Endometrial microvascular endothelial cells (primary cell): ENCODE results near the gene TNNT2. TPM values are rescaled to one million over a fixed set of nuclear protein-coding genes. Genes with fewer than 3 reads are reported as not detected.

Source experiments
- in situ Hi-C: cut with HindIII; loops from 2 replicates; pipeline ENCODE4 v1.10.0; 2017; ENCODE audit warnings: low sequenced_read_pairs, low pct_unique_long_range_greater_than_20kb; ENCODE audit errors: inconsistent ontology term
- total RNA-seq: library from RNA; depleted of rRNA; stranded (reverse); fragments of >200 nt; gene quantifications from one replicate; pipeline ENCODE4 v1.2.3, GENCODE V29; 2015; ENCODE audit errors: inconsistent ontology term

Gene TNNT2
- total RNA-seq, 1 donor from 2014 or later, result not detected

DNA sequence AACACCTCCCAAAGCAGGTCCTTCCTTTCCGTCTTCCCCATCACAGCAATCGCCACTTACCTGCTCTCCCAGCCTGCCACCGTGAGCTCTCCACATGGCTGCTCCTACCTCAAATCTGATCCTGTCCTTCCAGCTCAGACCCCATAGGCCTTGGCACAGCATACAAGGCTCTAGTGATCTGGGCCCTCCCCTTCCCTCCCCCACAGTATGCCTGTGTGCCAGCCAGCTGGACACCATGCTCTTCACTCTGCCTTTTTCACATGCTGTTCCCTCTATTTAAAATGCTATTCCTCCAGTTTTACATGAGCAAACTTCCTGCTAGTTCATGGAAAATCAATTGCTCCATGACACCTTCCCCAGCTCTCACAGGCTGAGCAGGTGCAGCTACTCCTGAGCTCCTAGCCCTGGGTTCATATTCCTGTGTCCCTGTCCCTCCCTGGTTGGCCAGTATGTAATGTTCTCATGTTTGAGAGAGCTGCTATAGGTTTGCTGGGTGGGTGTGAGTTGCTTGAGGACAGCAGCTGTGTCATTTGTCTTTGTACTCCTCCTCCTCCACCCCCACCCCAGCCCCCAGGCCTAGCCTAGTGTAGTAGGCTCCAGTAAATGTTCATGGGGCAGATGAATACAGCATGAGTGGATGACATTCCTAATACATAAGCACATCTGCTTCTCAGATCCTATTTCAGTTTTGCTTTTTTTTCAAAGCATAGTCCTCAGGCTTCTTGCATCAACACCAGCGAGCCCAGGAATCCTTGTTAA is 6.3 kb upstream of the TNNT2 start:
- in situ Hi-C loops, result no loop called here

DNA sequence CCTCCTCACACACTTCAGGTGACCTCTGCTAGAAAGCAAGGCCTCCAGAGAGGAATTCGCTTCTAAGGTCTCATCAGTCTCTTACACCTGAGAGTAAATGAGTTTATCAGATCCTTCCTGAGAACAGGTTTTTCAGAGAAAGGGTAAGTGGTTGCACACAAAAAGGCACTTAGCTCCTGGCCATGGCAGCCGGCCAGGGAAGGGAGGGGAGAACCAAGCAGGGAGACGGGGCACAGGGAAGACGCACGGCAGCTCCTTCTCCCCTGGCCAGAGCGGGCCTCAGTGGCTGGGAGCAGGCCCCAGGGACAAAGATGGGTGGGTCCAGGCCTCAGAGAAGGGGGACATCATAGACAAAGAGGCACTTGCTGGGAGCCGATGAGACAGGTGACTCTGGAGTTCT is 3.6 kb upstream of the TNNT2 start:
- in situ Hi-C loops, result no loop called here

DNA sequence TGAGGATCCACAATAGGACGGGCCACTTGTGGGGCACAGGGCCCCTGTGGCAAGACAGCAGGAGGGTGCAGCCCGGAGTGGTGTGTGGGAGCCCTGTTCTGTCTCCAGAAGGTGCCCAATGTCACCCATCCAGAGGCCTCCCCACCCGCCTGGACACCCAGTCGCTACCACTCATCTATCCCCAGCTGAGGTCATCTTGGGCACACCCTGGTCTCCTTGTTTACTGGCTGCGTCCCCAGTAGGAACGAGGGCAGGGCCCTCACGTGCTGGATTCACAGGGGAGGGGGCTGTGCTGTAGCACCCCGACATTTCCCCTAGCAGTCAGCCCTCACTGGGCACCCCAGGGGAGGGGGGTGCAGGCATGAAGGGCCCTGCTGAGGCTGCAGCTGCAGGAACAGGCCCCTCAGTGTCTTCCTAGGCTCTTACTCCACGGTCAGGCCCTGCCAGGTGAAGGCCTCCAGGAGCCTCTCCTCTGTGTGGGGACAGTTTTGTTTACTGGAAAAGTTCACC is 2.3 kb upstream of the TNNT2 start:
- in situ Hi-C loops, result no loop called here

DNA sequence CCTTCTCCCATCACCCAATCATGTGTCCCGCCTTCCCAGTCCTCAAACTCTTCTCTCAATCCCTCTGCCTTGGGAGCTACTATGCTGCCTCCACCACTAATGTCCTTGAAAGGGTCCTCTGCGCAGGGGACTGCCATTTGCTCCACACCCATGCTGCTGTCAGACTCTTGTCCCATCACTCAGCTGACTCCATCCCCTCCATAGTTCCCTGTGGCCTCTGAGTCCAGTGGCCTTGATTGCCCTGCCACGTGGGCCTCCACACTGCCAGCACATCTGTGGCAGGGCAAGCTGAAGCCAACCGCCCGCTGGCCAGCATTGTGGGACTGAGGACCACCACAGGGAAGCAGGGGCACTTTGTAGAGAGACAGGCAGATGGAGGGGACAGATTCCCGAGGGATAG is 1.3 kb upstream of the TNNT2 start:
- in situ Hi-C loops, result no loop called here

DNA sequence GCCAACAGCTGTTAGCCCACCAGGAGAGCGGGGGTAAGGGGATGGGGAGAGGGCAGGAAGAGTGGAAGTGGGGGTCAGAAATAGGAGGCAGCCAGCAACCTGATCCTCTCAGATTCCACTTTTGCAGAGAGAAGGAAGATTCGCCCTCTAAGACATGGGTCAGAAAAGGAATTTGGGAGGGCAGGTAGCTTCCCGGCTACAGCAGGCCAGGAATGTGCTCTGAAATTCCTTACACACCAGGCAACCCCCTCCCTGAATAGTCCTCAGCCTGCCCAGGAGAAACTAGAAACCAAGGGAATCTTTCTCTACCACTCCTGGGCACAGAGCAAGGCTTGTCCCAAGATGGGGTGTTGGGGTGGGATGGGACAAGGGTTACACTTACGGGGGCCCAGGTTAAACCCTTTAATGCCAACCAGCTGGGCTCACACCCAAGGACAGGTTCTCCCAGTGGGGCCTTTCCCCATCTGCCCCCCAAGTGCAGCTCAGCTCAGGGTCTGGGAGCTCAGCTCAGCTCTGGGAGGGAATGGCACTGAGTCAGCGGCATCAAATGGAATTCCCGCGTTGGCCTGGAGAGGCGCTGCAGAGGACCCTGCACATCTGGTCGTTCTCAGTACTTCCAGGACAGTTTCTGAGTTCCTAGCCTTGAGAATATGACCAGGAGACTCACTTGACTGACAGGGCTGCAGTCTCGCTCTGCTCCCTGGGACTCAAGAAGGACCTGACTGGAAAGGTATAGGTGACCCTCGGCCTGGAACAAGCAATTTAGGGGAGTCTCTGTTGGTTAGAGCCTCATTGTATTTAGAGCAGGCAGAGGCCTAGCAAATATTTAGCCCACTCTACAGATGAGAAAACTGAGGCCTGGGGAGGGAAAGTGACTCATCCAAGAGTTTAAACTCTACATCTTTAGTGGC is 761 bp downstream of the TNNT2 start:
- in situ Hi-C loops, result no loop called here

DNA sequence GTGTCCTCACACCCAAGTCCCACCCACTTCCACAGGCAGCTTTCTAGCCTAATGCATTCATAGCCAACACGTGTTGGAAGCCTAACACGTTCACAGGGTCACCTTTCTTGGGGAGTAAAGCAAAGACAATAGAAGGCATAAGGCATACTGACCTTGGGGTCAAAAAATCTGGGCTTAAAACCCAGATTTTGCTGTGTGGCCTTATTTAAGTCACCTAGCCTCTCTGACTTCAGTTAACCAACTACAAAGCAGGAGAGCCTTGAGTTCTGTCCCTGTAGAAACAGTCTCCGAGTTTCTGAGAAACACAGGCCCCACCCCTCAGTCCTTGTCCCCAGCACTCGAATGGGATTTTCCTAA is 1.4 kb downstream of the TNNT2 start:
- in situ Hi-C loops, result no loop called here

DNA sequence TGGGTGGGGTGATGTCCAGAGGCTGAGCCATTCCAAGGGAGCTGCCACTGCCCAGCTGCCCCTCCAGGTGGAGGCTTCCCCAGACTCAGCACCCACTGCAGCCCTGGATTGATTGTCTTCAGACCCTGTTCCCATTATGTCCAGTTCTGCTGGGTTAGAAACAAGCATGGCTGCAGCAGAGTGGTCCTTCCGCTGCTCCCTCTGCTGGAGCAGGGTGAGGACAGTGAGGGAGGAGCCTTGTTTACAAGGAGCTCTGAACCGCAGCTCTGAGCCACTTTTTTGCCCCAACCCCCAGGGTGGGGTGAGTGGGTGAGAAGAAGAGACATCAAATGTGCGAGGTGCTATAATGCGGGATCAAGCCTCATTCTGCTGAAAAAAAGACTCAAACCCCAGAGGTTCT is 2.3 kb downstream of the TNNT2 start:
- in situ Hi-C loops, result no loop called here

DNA sequence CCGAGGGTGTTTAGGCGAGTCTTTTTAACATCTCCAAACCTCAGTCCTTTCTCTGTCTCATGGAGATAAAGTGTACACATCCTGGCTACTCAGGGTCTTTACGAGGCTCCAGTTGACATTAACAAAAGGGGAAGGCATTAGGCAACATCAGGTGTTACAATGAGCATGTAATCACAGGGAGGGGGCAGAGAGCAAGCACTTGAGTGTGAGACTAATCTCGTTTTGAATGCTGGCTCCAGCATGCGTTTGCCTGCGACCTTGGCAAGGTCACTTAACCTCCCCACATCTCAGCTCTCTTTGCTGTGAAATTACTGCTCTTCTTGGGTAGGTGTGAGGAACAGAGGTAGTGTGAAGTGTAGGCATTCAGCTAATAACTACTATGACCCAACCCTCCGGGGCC is 3.1 kb downstream of the TNNT2 start:
- in situ Hi-C loops, result no loop called here

DNA sequence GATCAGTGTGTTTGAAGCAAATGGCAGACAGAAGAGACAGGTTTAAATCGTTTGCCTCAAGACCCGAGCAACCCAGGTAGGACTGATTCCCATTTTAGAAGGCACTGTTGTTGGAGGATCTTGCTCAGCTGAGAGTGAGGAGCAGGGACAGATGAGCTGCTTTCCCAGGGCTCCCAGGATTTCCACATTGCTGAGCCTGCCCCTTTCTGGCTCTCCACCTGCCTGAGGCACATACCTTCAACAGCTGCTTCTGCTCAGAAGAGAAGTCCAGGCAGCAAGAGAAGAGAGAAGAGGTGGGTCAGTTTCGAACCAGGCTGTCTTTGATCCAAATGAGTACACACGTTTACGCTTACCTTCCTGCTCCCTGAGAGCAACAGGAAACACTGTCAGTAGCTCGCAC is 5.7 kb downstream of the TNNT2 start:
- in situ Hi-C loops, result no loop called here

DNA sequence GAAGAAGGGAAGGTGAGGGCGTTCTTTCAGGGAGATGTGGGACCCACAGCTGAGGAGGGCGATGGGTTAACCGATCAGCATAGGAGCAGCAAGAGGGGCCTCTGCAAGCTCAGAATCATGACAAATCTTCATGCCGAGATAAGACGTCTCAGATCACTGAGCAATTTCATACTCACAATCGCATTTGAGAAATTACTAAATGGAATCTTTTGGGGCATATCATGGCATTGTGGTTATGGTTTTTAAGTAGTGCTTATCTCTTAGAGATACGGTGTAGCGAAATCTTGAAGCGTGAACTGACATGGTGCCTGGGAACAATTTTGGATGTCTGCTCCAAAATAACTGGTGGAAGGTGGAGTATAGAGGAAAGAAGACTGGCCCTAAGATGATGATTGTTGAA is 6.2 kb downstream of the TNNT2 start:
- in situ Hi-C loops, result no loop called here

DNA sequence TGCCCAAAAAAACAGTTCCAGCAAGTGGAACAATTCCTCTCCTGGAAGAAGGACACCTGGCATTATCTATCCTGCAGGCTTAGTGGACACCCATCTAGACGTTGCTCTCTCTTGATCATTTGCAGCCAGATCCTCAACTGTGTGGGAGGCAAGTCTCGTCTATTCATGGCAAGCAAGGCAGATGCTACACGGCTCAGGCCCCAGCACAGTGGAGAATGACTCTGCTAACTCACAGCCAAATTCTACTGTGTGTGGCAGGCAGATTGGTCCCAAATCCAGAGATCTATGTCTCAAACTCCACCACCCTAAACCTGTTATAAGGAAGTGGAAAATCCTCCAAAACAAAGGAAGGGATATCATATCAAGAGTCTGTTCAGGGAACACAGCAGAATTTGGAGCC is 7.0 kb downstream of the TNNT2 start:
- in situ Hi-C loops, result no loop called here

DNA sequence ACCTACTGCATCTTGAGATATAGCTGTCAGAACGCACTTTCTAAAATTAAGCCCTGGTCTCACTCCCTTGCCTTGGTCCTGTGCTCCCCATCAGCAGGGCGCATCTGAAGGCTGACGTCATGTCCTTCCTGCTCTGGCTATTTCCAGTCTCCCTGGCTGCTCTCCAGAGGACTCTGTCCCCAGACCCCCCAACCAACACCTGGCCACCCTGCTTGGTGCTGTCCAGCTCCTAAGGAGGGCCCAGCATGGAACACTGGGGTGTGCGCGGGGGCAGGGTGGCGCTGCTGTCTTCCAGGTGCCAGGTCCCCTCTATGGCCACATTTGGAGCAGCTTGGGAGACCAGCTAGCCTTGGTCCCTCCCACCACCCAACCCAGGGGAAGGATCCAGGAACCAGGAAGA is 8.3 kb downstream of the TNNT2 start:
- in situ Hi-C loops, result no loop called here

DNA sequence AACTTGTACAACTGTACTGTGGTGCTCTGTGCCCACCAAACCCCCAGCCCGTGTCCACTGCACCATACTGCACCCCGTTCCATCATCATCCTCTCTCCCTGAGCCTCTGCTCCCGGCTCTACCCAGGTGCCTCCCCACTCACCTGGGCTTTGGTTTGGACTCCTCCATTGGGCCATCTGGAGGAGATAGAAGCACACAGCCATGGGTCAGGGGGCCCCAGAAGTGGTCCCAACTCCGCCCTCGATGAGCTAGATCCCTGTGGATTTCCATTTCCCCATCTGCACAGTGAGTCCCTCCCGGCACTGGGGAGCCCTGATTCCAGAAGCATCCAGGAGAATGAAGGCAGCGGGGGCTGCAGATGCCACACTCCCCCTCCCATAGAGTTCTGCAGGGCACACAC is 10.8 kb downstream of the TNNT2 start:
- in situ Hi-C loops, result no loop called here

DNA sequence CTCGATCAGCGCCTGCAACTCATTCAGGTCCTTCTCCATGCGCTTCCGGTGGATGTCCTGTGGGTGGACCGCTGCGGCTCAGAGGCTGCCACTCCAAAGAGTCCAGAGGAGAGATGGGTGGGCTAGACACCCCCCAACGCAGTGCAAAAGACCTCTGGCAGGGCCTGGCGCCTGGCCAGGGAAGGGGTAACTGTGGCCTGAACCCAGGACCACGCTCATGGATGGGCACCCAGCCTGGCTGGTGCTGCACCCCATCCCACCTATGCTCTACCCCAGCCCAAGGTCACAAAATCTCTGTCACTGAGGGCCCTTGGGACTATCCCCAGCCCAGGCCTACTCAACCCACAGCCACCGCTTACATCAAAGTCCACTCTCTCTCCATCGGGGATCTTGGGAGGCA is 12.2 kb downstream of the TNNT2 start:
- in situ Hi-C loops, result no loop called here

DNA sequence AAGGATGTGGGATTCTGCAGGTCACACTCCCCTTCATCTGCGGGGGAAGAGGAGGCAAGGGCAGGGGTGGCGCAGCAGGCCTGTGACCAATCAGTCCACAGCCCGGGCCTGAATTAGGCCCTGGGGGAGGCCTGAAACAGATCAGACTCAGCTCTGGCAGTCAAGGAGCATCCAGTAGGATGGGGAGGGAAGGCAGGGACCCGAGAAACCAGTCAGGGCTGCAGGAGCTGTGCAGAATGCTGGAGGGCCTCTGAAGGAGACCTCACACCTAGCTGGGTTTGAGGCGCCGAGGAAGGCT is 12.7 kb downstream of the TNNT2 start:
- in situ Hi-C loops, result no loop called here

DNA sequence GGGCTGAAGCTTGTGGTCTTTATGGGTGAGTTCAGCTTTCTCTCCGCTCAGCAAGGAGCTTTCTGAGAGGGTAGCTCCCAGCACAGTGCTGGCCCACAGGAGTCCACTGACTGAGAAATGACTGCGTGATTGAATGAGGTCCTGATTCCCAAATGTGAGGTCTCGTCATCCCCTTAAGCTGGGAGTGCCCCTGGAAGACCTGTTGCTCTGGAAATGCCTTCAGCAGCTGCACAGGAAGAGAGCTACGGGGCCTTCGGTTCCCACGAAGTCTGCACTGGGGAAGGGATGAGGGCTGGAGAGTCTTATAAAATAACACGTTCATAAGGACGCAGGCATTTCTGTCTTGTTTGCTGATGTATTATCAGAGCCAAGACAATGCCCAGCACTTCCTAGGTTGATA is 14.0 kb downstream of the TNNT2 start:
- in situ Hi-C loops, result no loop called here

DNA sequence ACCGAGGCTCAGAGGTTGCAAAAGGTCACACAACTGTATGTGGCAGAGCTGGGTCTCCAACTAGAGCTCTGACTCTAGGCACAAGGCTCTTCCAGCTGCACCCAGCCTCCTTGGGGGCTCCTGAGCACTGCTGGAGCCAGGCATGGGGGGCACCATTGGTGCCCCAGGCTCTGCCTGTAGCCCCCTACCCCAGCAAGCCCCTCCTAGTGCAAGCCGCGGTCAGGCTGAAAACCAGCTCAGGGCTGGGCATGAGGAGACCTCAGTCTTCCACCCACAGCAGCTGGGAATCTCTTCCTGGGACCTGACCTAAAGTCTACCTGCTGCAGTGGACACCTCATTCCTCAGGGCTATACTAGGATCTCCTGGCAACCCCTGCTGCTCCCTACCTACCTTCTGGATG is 14.6 kb downstream of the TNNT2 start:
- in situ Hi-C loops, result no loop called here

DNA sequence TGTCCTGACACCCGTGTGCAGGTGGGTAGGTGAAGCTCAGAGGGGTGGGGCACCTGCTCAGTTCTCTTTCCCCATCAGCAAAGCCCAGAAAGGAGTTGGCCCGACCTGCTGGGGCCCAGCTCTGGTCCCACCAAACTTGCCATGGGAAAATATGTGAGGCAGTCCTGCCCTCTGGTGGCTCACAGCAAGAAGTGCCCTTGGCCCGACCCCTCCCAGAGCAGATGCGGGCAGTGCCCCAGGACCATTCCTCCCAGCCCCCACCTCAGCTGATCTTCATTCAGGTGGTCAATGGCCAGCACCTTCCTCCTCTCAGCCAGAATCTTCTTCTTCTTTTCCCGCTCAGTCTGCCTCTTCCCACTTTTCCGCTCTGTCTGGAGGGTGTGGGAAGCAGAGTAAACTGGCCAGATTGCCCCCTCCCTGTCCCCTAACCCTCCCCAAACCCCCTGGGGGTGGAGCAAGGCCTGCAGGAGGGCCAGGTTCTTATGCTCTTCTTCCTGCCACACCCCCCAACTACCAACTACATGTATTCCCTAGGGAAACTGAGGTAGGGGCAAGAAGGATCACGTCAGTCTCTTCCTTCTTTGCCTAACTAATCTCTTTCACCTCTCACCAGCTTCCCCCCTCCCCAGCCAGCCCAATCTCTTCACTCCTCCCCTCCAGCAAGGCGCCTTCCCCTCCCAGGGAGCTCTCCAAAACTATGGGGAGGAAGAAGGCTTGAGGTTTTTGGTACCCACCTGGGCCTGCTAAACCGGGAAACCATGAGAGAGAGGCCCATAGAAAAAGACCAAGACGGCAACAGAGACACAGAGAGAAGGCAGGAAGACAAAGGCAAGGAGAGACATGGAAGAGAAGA is 15.6 kb downstream of the TNNT2 start:
- in situ Hi-C loops, result no loop called here

DNA sequence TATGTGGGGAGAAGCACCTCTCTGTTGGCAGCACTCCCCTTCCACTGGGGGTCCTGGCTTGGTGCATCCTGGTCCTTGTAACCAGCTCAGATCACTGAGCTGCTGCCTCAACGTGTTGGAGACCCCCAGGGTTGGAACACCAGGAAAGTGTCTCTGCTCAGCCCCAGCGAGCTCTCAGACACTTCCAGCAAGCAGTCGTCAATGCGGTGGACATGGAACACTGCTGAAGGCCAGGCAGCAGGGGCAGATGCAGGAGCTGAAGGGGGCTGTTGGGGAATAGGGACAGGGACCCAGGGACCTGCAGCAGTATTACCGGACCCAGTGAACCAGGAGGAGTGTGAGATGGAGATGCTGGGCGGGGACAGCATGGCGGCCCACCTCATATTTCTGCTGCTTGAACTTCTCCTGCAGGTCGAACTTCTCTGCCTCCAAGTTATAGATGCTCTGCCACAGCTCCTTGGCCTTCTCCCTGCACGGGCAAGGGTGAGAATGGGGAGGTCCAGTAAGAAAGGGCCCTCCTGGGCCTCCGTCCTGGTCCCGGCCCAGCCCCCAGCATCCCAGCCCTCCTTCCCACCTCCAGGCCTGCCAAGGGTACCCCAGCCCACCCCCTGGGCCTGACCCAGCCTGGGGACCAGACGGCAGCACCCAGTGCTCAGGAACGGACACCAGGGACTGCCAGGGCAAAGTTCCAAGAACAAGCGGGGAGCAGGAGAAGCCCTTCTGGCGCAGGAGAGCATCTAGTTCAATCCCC is 16.4 kb downstream of the TNNT2 start:
- in situ Hi-C loops, result no loop called here
